HCT116 (cell line): Measurements from ENCODE around the gene SESN3. TPM values are rescaled to one million over a fixed set of nuclear protein-coding genes. Genes with fewer than 3 reads are reported as not detected.

Experiments used
- ATAC-seq: fragments of 200-7000 bp; cut with Tn5 transposase; 2 replicates; pipeline ENCODE4 v1.9.1; 2020; ENCODE audit warnings: mild to moderate bottlenecking, moderate library complexity
- BruUV-seq: library from RNA; stranded (reverse); fragments of 400-500 nt; replicated peaks from 2 replicates; lab custom pipeline; 2021; lab: Mats Ljungman, UMichigan
- CTCF ChIA-PET: fragments of 300-600 bp; sonication (Branson Sonifier 250); formaldehyde crosslinking; loops from one replicate; lab custom pipeline; 2021; ENCODE audit warnings: antibody characterized with exemption; lab: Charles Lee
- POLR2A ChIA-PET: fragments of 300-600, 350-600 bp; sonication (Branson Sonifier 250); formaldehyde crosslinking; loops from one replicate; lab custom pipeline; 2021; ENCODE audit warnings: antibody characterized with exemption; lab: Charles Lee
- RAD21 ChIA-PET, 2 experiments: fragments of 300-600 bp; sonication (Branson Sonifier 250); formaldehyde crosslinking; loops; one replicate each; lab custom pipeline; 2023; ENCODE audit warnings: low total read pairs in 2 of 2; ENCODE audit not compliant: uncharacterized antibody in 2 of 2, unreplicated experiment in 2 of 2, low non-redundant PET in 1 of 2; lab: Charles Lee
- DNase-seq: peaks from one replicate; pipeline ENCODE4 v3.0.0-alpha.2; 2010; ENCODE audit warnings: low read depth, low spot score
- H2AFZ ChIP-seq: fragments of 200-600 bp; shearing (Covaris generic), sonication (generic); 2 replicates; pipeline ENCODE4 v1.6.1; 2017; ENCODE audit warnings: low read depth, mixed run types, mixed read lengths, antibody characterized with exemption, low read length; ENCODE audit not compliant: poor library complexity, severe bottlenecking
- H3K27ac ChIP-seq: 2 replicates; pipeline ENCODE4 v1.5.1; 2012; ENCODE audit warnings: low read depth, low read length
- H3K27me3 ChIP-seq: fragments of 200-600 bp; sonication (generic); 2 replicates; pipeline ENCODE4 v1.6.1; 2016; ENCODE audit warnings: mixed run types, low read length, mixed read lengths; ENCODE audit not compliant: insufficient read depth
- H3K36me3 ChIP-seq, 2 experiments: fragments of 200-500 bp in 1 of 2; fragments of 200-600 bp in 1 of 2; sonication (Bioruptor generic) in 1 of 2; sonication (generic) in 1 of 2; 2 replicates each; pipeline versions ENCODE4 v1.5.1 to v1.6.1; 2014 to 2016; ENCODE audit warnings: low read length in 2 of 2, inconsistent platforms in 1 of 2, mixed read lengths in 1 of 2, mixed run types in 1 of 2; ENCODE audit not compliant: insufficient read depth in 2 of 2, control insufficient read depth in 1 of 2
- H3K4me1 ChIP-seq, 2 experiments: fragments of 200-600 bp in 1 of 2; sonication (generic) in 1 of 2; 2 replicates each; pipeline versions ENCODE4 v1.5.1 to v1.6.1; 2012 to 2017; ENCODE audit warnings: low read length in 2 of 2, inconsistent platforms in 1 of 2, mild to moderate bottlenecking in 1 of 2, mixed read lengths in 1 of 2, mixed run types in 1 of 2, moderate library complexity in 1 of 2; ENCODE audit not compliant: insufficient read depth in 2 of 2, control insufficient read depth in 1 of 2
- H3K4me2 ChIP-seq: fragments of 200-600 bp; sonication (generic); 2 replicates; pipeline ENCODE4 v1.6.1; 2017; ENCODE audit warnings: mixed run types, low read length, mixed read lengths
- H3K4me3 ChIP-seq, 2 experiments: fragments of 200-600 bp in 1 of 2; sonication (generic) in 1 of 2; replicated peaks in 1 of 2; 2 replicates each; pipeline ENCODE4 v1.5.1; 2011 to 2016; ENCODE audit warnings: low read length in 2 of 2, control low read depth in 1 of 2, low read depth in 1 of 2, mild to moderate bottlenecking in 1 of 2, mixed read lengths in 1 of 2, mixed run types in 1 of 2
- H3K79me2 ChIP-seq: fragments of 200-600 bp; sonication (generic); 2 replicates; pipeline ENCODE4 v1.6.1; 2017; ENCODE audit warnings: mild to moderate bottlenecking, mixed run types, low read length, moderate library complexity, mixed read lengths; ENCODE audit not compliant: insufficient read depth
- H3K9ac ChIP-seq: fragments of 200-600 bp; sonication (generic); 2 replicates; pipeline ENCODE4 v1.6.1; 2016; ENCODE audit warnings: low read length, mixed read lengths
- H3K9me2 ChIP-seq: fragments of 200-600 bp; sonication (generic), shearing (Covaris generic); 2 replicates; pipeline ENCODE4 v1.6.1; 2017; ENCODE audit warnings: mixed run types, mild to moderate bottlenecking, moderate library complexity; ENCODE audit not compliant: insufficient read depth
- H3K9me3 ChIP-seq, 2 experiments: fragments of 200-500 bp in 1 of 2; fragments of 200-600 bp in 1 of 2; sonication (Bioruptor generic) in 1 of 2; sonication (generic) in 1 of 2; 2 replicates each; pipeline ENCODE4 v1.6.1; 2014 to 2017; ENCODE audit warnings: low read length in 2 of 2, mixed read lengths in 2 of 2, inconsistent platforms in 1 of 2, low read depth in 1 of 2, mild to moderate bottlenecking in 1 of 2, mixed run types in 1 of 2, moderate library complexity in 1 of 2; ENCODE audit not compliant: control insufficient read depth in 1 of 2, insufficient read depth in 1 of 2
- H4K20me1 ChIP-seq: fragments of 200-600 bp; sonication (generic), shearing (Covaris generic); 2 replicates; pipeline ENCODE4 v1.6.1; 2017; ENCODE audit warnings: mixed run types, mild to moderate bottlenecking, moderate library complexity; ENCODE audit not compliant: insufficient read depth
- CBX3 ChIP-seq: IDR thresholded peaks from 2 replicates; pipeline ENCODE4 v1.6.1; 2012; ENCODE audit warnings: low read depth
- CEBPB ChIP-seq: IDR thresholded peaks from 2 replicates; pipeline ENCODE4 v1.6.1; 2012; ENCODE audit warnings: low read depth
- EGR1 ChIP-seq: IDR thresholded peaks from 2 replicates; pipeline ENCODE4 v1.6.1; 2012; ENCODE audit warnings: low read depth
- EZH2 ChIP-seq: fragments of 200-600 bp; sonication (generic); IDR thresholded peaks from 2 replicates; pipeline ENCODE4 v1.6.1; 2017; ENCODE audit warnings: antibody characterized with exemption, mixed run types
- SRF ChIP-seq: IDR thresholded peaks from 2 replicates; pipeline ENCODE4 v1.6.1; 2012; ENCODE audit warnings: low read depth
- ZBTB33 ChIP-seq: IDR thresholded peaks from 2 replicates; pipeline ENCODE4 v1.6.1; 2011; ENCODE audit warnings: mild to moderate bottlenecking, low read length, moderate library complexity; ENCODE audit not compliant: insufficient replicate concordance; ENCODE audit errors: extremely low read depth
- ZFX ChIP-seq: fragments of 450-650 bp; IDR thresholded peaks from 2 replicates; pipeline ENCODE4 v1.6.1; 2017
- ZNF274 ChIP-seq: fragments of 200-500 bp; sonication (Bioruptor generic); IDR thresholded peaks from 2 replicates; pipeline ENCODE4 v1.6.1; 2014; ENCODE audit warnings: mild to moderate bottlenecking, low read depth, low read length, inconsistent platforms
- intact Hi-C: fragments of 100-400 bp; cut with micrococcal nuclease; formaldehyde crosslinking; loops from 2 replicates; pipeline ENCODE4 v1.10.0; 2022
- total RNA-seq: library from RNA; stranded (reverse); gene quantifications from one replicate; pipeline ENCODE4 v1.2.1, GENCODE V29; 2021; ENCODE audit not compliant: unreplicated experiment
- TF ChIP-seq, protein P1 (sequence below): IDR thresholded peaks from 2 replicates; pipeline ENCODE4 v1.6.1; 2012
- TF ChIP-seq, protein P2 (sequence below): IDR thresholded peaks from 2 replicates; pipeline ENCODE4 v1.6.1; 2012
- TF ChIP-seq, protein P3 (sequence below), 3 experiments: fragments of 200-600 bp in 1 of 3; sonication (generic) in 1 of 3; IDR thresholded peaks in 2 of 3; conservative IDR thresholded peaks in 1 of 3; 2 replicates each; pipeline ENCODE4 v1.5.1; 2012 to 2017; ENCODE audit warnings: low read depth in 2 of 3, low read length in 2 of 3, antibody characterized with exemption in 1 of 3, borderline replicate concordance in 1 of 3, control low read depth in 1 of 3, mild to moderate bottlenecking in 1 of 3, mixed read lengths in 1 of 3, mixed run types in 1 of 3, moderate library complexity in 1 of 3; ENCODE audit not compliant: insufficient read depth in 1 of 3

Gene SESN3
- total RNA-seq, 1 experiment from 2014 or later: 4.2 TPM

DNA sequence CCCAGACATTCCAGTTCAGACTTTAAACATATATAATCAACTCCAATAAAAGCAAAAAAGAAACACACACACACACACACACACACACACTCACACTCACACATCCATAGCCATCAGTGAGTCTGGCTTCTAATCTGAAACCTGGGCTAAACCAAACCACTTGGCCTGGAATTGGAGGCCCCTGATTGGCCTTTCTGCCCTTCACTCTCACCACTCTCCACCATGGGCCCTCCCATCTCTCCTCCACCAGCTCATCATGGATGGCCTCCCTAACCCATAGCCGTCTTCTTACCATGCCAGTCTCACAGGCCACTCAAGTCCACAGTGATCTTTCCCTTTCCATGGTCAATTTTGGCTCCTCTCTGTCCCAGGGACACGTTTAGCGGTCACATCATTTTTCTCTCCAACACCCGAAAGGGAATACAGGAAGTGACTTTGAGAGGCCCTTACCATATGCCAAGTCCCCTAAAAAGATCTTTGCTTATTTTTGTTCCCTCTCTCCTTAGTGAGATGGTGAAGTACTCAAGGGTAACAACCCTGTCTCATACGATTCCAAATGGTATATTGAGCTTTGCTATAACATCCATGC, 74.8 kb downstream of the SESN3 start:
- no peak for ATAC-seq
- BruUV-seq: no TSS peak

More for the DNA sequence above, 74.8 kb downstream of the SESN3 start:
- H3K4me3 ChIP-seq: no peak overlapping the region
- no peaks in the 10 kb centered on the region for H3K9me3 ChIP-seq
- no peaks in the 10 kb centered on the region for H3K9me2 ChIP-seq
- no peak for TF ChIP-seq CBX3
- no peak for TF ChIP-seq EGR1
- TF ChIP-seq ZBTB33: no peak
- TF ChIP-seq ZFX: no peak
- TF ChIP-seq, protein P1, sequence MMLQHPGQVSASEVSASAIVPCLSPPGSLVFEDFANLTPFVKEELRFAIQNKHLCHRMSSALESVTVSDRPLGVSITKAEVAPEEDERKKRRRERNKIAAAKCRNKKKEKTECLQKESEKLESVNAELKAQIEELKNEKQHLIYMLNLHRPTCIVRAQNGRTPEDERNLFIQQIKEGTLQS: no peak
- TF ChIP-seq CEBPB: no peak
- TF ChIP-seq, protein P2, sequence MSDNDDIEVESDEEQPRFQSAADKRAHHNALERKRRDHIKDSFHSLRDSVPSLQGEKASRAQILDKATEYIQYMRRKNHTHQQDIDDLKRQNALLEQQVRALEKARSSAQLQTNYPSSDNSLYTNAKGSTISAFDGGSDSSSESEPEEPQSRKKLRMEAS: no peak
- TF ChIP-seq, protein P3, sequence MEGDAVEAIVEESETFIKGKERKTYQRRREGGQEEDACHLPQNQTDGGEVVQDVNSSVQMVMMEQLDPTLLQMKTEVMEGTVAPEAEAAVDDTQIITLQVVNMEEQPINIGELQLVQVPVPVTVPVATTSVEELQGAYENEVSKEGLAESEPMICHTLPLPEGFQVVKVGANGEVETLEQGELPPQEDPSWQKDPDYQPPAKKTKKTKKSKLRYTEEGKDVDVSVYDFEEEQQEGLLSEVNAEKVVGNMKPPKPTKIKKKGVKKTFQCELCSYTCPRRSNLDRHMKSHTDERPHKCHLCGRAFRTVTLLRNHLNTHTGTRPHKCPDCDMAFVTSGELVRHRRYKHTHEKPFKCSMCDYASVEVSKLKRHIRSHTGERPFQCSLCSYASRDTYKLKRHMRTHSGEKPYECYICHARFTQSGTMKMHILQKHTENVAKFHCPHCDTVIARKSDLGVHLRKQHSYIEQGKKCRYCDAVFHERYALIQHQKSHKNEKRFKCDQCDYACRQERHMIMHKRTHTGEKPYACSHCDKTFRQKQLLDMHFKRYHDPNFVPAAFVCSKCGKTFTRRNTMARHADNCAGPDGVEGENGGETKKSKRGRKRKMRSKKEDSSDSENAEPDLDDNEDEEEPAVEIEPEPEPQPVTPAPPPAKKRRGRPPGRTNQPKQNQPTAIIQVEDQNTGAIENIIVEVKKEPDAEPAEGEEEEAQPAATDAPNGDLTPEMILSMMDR (IDR thresholded peaks at IDR 0.05 in 2 of 3, conservative IDR thresholded peaks at IDR 0.05 in 1 of 3; ENCODE audit: borderline replicate concordance in 1 of 3, insufficient read depth in 1 of 3, low read depth in 2 of 3, low read length in 2 of 3): no peak
- TF ChIP-seq ZNF274: no peak
- TF ChIP-seq SRF: no peak
- TF ChIP-seq EZH2: no peak
- no peak for DNase-seq
- H3K9ac ChIP-seq: no peak overlapping the region
- H4K20me1 ChIP-seq: no peaks in the 10 kb centered on the region
- H3K79me2 ChIP-seq: no peaks in the 10 kb centered on the region
- no peaks in the 10 kb centered on the region for H3K36me3 ChIP-seq
- peaks cover 3 to 8% of the 10 kb centered on the region in 2 experiments; a peak in 3 of 4 replicates for H3K4me1 ChIP-seq
- intact Hi-C loops: loop anchor here (10.0 kb wide), 2 partner anchors 391 to 769 kb away; partner anchors contain the start of genes AMOTL1 and MTMR2
- H3K4me2 ChIP-seq: no peak overlapping the region
- H2AFZ ChIP-seq: no peak overlapping the region
- ChIA-PET CTCF (interaction anchor here (2.2 to 3.2 kb wide), 2 partner anchors 549 to 1269 kb away, joined by 16 to 18 read pairs; no protein-coding TSS in a partner anchor), RAD21 (interaction anchor here in 1 of 2 experiments (0.6 kb wide), 1 partner anchor 230 kb away, joined by 3 read pairs; no protein-coding TSS in a partner anchor), POLR2A (no interaction called here)
- no peak overlapping the region for H3K27ac ChIP-seq
- H3K27me3 ChIP-seq: no peaks in the 10 kb centered on the region
